Measurements from ENCODE around the gene ZNF207.
"Not testable (repeated sequence)": the region's sequence is repeated elsewhere in the genome, so short reads cannot be mapped to it uniquely, and the experiment has no call there.

Gene ZNF207

DNA sequence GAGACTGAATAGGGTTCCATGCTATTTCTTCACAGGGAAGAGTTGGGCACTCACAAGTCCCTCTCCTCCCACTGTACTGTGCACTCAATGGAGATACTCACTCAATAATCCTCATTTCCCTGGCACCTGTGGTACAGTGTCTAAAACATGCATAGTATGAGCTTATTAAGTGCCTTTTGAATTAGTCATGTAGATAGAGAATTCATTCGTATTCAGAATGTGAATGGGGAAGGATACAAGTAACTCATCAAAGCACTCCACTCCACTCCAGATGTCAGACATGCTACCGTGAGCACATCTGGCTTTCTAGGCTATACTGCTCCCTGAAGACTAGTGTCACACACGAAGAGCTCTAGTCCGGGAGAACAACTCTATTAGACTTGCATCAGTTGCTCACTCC is 14.3 kb upstream of the ZNF207 start:
- DNase-seq, result no peak

DNA sequence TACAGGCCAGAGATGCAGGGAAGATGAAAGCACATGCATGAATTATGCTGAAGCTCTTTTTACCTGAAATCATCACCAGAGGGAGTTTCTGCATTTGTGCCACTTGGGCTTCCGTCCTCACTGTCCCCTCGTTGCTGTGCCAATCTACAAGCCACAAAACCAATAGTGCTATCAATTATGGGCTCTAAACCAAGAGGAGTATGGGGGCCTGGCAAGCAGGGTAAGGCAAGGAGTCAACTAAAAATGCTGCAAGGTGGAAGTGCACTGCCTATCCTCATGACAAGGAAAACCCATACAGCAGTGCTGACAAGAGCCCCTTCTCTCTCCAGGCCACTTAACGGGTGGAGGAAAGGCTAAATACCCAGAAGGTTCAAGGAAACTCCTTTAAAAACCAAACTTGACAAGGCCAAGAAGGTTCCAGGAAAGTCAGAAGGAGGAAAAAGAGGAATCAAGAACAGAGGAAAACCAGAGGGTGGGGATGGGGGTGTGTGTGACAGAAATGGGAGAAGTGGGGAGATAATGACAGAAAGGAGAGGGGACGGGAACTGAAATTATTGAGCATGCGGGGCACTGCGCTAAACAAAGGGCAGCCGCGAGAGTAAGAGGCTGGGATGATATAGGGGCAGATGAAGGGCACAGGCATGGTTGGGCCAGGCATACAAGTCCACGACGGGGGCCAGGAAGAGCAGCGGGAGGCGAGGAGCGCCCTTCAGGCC is 8.7 kb upstream of the ZNF207 start:
- peak; percentile 23 to 38 for DNase-seq

GRCh38 chr17:32341857-32342602 is 7.9 kb upstream of the ZNF207 start, which contains the start of gene C17orf75:
C17orf75 (minus strand) TSS chr17:32342173; CDS start chr17:32342139, 34 bp downstream.
- peak; percentile 76 to 81 for DNase-seq

- no peak for DNase-seq
Observed at GRCh38 chr17:32342603-32343325, 7.2 kb upstream of the ZNF207 start.

GRCh38 chr17:32345951-32346600 is 3.9 kb upstream of the ZNF207 start:
- DNase-seq, result no peak

DNA sequence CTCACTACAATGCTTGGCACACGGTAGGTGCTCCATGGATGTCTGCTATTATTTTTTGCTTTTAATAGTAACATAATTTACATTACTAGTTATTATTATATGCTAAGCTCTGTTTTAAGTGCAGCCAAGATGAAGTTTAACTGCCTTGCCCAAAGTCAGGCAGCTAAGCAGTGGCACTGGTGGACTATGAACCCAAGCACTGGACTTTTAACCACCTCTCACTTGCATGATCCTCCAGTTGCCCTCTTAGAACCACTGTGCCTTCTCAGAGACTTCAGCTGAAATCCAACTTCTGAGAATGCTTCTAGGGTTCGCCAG is 1.5 kb upstream of the ZNF207 start:
- DNase-seq, result no peak

DNA sequence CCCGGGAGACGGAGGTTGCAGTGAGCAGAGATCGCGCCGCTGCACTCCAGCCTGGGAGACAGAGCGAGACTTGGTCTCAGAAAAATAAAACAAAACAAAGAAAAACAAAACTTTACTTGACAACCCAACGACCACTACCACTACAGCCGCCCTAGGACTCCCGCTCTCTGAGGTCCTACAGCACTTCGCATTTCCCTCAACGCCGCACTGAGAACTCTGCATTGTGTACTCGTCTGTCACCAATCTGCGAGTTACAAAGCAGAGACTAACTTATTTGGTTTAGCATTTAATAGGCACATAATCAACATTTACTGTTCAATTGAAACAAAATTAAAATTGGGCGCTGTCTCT is 479 bp upstream of the ZNF207 start:
- DNase-seq, result peak in 1 of 2 experiments; percentile 11

DNA sequence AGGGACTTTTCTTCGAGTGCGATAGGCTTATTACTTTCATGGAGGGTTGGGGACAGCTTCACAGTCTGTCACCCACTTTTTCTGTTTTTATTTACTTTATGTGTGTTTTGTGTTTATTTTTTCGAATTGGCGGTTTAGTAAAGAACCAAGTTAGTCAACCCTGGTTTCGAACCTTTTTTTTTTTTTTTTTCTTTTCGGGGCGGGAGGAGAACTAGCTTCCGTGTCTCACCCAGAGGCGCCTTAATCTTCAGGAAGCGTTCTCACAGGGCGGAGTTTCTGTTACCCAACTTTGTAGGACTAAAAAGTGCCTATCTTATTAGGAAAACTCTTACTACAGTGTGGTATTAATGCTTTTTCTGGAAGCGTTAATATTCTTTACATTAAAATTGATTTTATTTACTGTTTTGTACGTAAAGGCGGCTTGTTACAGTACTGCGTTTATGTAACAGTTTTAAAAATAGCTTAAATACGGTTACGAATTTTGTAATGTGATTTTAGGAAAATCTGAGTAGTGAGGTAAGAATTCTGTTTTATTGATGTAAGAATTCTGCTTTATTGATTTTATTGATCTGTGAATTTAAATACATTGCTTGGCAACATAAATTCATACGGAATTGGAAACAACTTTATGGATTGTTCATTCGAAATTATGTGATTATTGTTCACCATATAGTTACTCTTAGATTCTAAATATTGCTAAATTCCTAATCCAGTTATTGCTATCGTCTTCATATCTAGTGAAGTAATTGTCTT is 885 bp downstream of the ZNF207 start:
- DNase-seq, result peak; percentile 10 to 28

DNA sequence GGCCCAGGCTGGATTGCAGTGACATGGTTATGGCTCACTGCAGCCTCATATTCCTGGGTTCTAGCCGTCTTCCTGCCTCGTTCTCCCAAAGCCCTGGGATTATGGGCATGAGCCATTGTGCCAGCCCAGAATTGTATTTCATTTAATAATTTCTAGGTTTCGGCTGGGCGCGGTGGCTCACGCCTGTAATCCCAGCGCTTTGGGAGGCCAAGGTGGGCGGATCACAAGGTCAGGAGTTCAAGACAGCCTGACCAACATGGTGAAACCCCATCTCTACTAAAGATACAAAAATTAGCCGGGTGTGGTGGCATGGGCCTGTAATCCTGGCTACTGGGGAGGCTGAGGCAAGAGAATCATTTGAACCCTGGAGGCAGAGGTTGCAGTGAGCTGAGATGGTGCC is 2.8 kb downstream of the ZNF207 start:
- not testable (repeated sequence) for DNase-seq

DNA sequence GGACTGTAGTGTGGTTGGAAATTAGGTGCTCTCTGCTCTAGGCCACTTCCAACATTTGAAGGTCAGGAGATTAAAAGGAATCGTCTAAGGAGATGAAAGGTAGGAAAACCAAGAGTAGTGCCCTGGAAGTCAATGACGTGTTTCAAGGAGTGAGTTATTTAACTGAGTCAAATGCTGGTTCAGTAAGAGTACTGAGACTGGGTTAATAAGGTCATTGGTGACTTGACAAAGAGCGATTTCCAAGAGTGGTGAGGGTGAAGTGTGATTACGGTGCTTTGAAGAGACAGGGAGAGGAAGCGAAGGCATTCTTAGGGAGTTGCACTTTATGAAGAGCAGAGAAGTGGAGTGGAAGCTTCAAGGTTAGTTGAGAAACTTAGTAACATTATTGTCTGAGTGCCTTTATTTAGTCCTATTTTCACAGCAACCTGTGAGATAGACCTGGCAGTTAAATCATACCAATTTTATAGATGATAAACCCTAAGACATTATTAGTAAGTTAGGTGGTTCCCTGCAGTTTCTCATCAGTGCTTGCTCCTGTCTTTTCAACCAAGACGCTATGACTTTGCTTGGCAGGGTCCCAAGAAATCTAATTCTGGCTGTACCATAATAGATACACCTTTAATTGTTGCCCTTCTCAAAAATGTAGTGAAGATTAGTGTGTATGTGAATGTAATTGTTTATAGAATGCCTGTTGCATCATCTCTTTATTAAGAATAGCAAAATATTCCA is 5.9 kb downstream of the ZNF207 start:
- DNase-seq, result no peak

- no peak for DNase-seq
Observed at GRCh38 chr17:32356378-32356743, 6.4 kb downstream of the ZNF207 start.

- DNase-seq, result no peak
Observed at GRCh38 chr17:32356750-32357149, 6.8 kb downstream of the ZNF207 start.

- DNase-seq, result no peak
Observed at GRCh38 chr17:32357615-32358014, 7.7 kb downstream of the ZNF207 start.

DNA sequence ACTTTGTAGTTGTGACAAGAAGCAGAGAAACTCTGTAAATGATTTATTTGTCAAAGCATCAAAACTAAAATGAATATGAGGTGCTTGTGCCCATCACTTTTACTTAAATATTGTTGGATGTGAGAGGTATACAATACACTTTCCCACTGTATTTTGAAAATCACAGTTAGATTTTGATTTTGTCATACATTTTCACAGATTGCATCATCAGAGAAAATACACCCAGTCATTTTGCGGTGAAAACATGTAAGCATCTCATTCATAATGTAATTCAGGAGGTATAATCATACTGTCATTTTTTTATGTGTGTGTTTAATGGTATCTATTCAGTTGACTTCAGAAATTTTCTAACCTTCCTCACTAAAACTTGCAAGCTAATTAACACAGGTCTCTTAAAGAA is 11.3 kb downstream of the ZNF207 start:
- DNase-seq, result no peak

DNA sequence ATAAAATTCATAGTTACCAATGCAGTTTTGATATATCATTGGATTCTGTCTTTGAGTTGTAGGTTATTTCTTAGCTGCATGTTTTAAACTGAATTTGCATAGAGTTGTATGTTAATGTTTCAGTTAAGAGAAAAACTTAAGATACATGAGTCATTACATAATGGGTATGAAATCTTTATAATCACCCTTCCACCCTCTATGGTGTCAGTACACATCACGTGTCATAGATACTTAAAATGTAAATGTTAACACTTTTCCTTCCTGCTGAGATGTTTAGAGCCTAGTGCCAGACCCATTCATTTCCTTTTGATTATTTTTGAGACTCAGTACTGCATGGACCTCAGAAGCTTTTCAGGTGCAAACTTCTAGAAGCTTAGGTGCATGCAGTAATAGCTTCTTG is 20.5 kb downstream of the ZNF207 start:
- DNase-seq, result no peak

DNA sequence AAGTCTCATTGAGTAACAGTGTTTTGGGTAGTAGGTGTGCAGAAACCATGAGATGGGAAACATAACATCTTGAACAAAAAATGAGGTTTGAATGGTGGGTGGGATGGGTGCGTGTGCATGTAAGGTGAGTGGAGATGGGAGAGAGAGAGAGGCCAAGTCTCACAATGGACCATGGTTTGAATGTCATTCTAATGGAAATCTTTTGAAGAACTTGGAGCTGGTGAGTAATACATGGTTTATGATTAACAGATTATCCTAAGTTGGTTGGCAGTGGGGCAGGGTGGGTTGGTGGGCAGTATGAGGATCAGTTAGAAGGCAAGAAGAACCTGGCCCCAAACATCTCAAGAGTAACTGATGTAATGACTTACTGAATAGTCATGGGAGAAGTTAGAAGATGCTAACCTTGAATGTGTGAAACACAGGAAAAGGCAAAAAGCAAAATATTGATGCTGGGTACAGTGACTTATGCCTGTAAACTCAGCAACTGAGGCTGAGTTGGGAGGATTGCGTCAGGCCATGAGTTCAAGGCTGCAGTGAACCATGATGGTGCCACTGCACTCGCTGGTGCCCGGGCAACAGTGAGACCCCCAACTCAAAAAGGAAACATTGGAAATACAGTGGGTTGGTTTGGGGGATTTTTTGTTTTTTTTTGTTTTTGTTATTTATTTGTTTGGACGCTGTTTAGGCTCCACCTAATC is 32.7 kb downstream of the ZNF207 start:
- DNase-seq, result no peak

- no peak for DNase-seq
Observed at GRCh38 chr17:32383926-32384434, 34.0 kb downstream of the ZNF207 start.

GRCh38 chr17:32385121-32385520 is 35.2 kb downstream of the ZNF207 start:
- no peak for DNase-seq

DNA sequence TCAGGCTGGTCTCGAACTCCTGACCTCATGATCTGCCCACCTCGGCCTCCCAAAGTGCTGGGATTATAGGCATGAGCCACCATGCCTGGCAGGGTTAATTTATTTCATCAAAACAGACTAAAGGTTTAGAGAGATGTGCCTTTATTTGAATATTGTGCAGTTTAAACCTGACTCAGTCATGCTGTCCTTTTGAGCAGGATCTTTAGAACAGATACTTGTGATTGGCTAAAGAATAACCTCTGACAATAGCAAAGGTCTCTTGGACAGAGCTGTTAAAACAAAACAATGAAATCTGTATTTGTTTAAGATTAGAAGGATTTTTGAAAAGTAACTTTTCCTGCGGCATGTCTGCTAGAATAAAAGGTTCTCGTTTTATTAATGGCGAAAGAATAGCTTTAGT is 36.0 kb downstream of the ZNF207 start:
- DNase-seq, result no peak

DNA sequence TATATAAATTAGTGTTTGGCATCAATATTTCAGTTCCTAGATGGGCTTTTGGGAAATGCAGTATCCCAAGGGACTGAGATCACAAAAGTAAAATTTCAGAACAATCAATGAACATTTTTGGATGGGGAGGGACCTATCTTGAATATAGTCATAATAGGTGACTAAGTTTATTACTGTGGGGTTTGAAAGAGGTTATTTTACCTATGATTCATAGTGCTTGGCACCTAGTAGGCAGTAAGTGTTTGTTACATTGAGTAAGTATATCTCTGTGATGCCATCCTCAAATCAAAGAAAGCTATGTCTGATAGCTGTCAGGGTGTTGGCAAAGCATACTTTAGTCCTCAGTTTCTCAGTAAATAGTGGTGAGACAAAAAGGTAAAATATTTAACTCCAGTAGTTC is 36.9 kb downstream of the ZNF207 start:
- no peak for DNase-seq

DNA sequence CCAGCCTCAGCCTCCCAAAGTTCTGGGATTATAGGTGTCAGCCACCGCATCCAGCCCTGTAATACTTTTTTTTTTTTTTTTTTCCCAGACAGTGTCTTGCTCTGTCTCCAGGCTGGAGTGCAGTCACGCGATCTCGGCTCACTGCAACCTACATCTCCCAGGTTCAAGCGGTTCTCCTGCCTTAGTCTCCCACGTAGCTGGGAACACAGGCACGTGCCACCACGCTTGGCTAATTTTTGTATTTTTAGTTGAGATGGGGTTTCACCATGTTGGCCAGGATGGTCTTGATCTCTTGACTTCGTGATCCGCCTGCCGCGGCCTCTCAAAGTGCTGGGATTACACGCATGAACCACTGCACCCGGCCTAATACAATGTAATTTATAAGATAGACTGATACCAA is 38.2 kb downstream of the ZNF207 start:
- not testable (repeated sequence) for DNase-seq
